HG02973 (cell line): ENCODE measurements around the gene MYO7B.

ENCODE experiments used
- ATAC-seq: cut with Tn5 transposase; IDR thresholded peaks from one replicate; pipeline ENCODE4 v1.9.1; 2021; ENCODE audit warnings: moderate library complexity; ENCODE audit not compliant: unreplicated experiment

The MYO7B gene

DNA sequence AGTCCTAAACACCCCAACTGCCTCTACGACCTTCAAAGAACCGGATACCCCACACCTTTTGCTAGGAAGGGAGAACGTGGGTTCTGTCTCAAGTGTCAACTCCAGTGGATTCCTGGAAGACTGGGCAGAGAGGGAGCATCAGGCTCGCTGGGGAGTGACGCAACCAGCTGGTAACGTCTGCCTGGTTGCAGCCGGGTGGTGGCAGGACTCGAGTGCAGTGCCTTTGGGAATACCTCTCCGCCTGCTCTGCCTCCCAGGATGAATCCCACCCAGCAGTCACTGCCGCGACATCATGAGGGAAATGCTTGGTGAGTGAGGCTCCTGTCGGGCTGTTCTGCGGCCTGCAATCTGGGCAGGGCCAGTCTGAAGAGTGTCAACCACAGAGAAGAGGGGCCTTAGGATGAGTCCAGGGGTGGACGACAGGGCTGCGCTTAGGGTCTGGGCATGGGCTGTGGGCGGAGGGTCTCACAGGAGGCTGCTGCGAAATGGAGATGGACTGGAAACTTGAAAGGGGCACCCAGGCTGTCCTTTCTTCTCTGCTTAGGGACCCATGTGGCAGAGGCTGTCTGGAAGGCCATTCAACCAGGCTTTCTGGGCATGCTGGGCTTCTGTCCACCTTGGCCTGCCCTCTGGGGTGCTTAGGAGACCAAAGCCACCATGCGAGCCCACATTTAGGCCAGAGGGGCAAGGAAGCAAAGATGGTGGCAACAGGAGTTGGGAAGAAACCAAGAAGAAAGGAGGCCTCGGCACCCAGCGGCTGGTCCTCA is 123.3 kb downstream of the MYO7B start:
- ATAC-seq: no peak

DNA sequence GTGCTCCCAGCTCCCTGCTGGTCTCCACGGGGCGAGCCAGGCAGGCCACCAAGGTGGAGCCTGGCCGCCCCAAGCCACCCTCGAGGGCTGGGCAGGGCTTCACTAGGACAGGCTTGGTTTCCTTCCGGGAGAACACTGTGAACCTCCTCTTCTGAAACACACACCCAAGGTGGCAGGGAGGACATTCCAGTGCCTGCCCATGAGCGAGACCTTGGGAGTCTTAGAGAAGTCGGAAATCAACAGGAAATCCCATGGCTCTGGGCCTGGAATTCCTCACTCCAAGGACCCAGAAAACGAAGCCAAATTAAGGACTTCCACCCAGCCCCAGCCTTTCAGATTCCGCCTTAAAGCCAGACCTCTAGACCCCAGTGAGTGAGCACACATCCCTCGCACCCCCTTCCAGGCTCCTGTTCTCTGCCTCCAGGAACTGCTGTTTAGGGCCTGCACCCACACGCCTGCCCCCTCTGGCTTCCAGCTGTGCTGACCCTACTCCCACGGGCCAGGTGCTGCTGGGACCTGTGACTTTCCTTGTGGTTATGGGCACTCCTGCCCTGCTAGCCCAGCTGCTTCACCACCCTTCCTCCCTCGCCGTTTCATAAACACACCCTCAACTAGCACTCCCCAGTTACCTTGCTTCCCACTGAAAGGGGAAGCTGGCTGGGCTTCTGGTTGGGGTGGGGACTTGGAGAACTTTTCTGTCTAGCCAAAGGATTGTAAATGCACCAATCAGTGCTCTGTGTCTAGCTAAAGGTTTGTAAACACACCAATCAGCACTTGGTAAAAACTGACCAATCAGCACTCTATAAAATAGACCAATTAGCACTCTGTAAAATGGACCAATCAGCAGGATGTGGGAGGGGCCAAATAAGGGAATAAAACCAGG is 124.2 kb downstream of the MYO7B start:
- no peak for ATAC-seq

DNA sequence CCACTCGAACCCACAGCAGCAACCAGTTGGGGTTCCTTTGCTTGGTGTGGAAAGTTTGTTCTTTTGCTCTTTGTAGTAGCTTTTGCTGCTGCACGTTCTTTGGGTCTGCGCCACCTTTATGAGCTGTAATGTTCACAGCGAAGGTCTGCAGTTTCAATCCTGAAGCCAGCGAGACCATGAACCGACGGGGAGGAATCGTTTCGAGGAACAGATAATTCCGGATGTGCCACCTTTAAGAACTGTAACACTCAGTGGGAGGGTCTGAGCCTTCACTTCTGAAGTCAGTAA is 124.8 kb downstream of the MYO7B start:
- no peak for ATAC-seq

DNA sequence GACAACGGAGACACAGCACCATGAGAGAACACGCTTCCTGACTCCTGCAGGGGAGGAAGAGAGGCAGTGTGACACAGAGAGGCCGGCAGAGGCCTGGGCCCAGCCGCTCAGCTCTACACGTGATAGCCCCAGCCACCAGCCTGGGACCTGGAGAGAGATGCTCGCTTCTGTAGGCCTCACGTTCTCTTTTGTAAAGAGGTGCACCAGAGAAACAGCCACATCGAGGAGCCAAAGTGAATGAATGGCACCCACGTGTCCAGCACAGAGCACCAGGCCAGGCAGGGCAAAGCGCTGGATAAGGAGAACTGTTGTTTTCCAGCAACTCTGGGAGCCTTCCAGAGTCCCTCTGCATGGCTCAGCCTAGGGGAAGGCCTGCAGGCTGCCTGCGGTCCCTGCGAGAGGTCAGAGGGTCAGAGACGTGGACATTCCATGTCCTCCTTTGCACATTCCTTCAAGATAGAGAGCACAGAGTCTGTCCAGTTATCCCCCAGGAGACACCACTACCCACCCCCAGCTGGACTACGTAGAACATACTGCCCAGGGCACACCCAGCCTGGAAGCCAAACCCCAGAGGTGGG is 125.7 kb downstream of the MYO7B start:
- no peak for ATAC-seq

DNA sequence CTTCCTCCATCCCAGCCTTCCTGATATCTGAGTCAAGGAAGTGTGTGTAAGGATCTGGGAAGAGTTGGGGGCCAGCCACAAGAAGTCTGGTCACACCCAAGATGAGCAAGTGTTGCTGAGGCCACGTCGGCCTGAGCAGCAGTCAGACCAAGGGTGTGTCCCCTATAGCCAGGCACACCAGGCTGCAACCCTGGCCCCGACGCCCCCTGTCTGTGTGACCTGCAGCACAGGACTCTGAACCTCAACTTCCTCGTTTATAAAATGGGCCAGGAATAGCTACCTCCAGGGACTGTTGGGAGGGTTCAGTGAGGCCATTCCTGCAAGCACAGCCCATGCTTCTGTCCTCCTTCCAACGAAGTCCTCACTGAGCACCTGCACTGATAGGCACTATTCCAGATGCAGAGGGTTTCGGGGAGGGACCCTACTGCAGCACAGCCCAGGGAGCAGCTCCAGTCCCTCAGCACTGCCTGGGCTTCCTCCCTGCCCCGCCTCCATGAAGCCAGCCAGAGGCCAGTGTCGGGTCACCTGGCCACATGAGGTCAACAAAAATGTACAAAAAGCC is 126.5 kb downstream of the MYO7B start:
- no peak for ATAC-seq

DNA sequence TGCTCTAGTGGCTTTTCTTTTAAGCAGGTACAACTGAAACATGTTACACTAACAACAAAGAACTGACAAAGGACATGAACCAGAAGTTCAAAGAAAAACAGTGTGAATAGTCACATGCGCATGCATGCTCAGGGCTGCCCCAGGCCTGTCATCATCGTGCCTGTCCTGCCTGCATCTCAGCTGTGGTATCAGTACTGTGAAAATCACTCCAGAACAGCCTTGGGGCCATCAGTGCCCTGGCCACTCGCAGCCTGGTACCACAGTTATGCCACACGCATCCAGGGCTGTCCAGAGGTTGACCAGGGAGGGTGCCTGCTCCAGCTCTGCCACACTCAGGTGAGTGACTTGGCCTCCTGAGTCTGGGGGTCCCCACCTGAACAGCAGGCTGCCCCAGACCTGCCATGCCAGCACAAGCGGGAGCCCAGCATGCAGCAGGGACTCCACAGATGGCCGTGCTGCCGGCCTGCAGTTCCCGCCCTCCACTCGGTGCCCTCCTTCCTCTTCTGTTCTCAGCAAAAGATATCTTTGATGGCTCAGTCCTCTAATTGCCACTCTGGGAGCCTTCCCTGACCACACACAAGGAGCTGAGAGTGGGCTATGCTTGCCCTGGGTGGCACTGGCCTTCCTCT is 127.6 kb downstream of the MYO7B start:
- no peak for ATAC-seq

DNA sequence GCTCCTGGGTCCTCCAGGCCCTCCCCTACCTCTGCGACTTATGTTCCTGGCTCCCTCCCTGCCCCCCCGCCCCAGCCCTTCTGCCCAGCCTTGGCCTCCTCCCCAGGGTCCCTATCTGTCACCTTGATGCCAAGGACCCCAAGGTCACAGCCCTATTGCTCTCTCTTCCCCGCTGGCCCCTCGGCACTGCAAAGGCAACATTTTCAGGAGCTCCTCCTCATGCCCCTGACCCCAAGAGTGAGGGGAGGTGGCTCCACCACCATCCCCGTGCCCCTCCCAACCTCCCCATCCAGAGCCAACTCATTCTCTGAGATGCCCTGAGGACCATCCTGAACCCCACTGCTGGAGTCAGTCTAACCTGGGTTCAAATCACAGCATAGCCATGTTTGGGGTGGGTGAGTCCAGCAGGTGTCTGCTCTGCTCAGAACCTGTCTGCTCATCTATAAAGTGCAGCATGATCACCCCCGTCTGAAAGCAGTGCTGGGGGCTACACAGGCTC is 128.1 kb downstream of the MYO7B start:
- no peak for ATAC-seq

DNA sequence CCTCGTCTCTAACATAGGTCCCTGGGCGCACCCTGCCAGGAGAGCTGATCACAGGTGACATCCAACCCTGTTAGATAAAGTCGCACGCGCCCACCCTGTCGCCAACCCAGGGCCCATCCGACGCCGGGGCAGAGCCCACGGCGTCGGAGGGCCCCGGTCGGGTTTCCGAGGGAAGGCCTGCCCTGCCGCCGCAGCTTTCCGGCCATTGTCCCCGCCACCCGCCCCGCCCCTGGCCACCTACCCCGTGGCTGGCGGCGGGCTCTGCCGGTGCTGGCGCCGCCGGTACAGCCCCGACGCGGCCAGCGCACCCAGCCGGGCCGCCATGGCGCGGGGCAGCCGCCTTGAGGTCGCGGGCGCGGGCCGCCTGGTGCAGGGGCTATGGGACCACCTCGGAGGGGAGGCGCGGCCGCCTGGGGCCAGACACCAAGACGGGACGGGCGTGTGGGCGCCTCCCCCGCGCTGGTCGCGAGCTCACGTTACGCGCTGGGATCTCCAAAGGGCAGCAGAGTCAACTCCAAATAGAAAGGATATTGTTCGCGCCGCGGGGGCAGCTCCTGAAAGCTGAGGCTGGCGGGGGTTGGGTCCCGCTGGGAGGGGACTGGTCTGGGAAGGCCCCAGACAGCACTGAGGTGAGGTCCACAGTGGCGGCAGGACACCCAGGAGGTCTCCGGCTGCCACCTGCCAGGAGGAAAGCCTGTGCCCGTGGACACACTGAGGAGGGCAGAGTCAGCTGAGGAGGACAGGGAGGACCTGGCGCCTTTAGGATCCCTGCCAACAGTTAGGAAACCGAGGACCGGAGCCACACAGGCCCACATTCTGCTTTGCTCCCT is 128.8 kb downstream of the MYO7B start:
- ATAC-seq: no peak

DNA sequence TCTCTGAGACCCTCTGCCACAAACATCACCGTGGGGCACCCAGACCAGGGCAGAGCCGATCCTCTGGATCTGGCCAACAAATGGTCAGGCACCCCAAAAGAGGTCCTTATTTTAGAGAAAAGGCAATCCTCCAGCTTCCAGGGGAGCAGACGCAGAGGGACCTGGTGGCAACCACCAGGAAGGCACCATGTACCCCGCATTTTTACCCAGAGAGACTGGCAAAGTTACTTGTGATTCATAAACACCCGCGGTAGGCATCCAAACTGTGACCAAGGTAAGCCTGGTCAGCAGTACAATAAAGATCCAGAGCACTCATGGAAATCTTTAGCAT is 129.4 kb downstream of the MYO7B start:
- no peak for ATAC-seq

DNA sequence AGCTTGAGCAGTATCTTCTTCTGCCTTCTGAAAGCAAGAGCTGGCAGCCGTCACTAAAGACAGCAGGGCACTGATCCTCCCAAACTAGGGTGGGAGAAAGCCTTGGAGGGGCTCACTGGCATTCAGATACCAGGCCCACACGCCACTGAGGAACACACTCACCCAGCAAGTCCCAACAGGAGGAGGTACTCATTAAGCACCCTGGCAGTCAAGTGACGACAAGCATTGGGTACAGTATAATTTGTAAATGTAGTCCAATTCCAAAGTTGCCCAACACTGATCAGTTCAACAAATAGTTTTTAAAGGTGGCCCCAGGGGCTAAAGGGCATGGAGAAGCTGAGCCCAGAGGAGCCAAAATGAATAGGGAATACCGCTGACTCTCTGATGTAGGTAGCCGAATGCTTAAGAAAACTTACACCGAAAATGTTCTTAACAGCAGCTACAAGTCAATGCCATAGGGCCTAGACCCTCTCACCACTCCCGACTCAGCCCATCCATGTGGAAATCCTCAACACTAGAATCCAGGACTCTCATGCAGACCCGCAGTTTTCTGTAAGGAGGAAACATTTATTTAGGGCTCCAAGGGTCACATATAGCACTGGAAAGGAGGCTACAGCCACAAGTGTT is 129.9 kb downstream of the MYO7B start:
- ATAC-seq: no peak

DNA sequence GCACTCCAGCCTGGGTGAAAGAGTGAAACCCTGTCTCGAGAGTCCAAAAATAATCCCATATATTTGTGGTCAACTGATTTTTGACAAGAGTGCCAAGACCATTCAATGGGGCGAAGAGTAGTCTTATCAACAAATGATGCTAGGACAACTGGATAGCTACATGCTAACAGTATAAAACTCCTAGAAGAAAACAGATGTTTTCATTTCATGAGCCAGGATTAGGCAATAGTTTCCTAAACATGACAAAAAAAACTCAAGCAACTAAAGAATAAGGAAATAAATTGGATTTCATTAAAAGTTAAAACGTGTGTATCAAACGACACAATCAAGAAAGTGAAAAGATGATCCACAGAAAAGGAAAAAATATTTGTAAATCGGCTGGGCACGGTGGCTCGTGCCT is 133.6 kb downstream of the MYO7B start:
- ATAC-seq: no peak

DNA sequence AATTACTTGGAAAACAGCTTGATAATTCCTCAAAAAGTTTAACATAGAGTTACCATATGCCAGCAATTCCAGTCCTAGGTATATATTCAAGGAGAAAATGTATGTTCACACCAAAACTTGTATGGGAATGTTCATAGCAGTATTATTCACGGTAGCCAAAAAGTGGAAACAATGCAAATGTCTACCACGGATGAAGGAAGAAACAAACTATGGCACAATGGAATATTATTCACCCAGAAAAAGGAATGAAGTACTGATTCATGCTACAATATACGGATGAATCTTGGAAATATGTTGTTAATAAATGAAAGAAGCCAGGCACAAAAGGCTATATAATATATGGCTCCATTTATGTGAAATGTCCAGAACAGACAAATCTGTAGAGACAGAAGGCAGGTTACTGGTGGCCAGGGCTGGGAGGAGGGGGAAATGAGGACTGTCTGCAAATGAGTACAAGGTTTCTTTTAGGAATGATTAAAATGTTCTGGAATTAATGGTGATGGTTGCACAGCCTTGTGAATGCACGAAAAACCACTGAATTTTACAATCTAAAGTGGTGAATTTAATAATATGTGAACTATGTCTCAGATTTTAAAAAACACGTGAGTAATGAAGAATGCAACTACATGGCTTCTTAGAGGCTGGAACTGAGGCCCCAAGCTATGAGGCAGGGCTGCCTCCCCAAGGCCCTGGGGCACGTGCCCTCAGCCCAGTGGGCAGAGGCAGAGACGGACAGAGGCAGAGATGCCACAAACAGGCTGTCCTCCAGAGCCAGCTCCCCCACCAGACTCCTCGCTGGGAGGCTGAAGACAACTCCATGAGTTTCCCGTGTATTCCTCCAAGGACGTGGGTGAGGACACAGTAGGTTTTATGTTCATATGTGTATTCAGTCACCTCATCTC is 134.8 kb downstream of the MYO7B start:
- ATAC-seq: no peak

DNA sequence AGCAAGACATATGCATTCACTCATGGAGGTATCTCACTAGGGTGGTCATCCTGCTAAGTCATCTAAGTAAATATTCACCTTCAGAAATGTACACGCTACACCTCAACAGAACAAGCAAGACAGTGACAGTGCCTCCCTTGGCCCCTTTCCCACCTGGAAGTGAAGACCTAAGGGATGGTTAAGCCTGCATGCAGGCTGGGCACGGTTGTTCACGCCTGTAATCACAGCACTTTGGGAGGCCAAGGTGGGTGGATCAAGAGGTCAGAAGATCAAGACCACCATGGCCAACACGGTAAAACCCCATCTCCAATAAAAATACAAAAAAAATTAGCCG is 135.4 kb downstream of the MYO7B start:
- no peak for ATAC-seq

DNA sequence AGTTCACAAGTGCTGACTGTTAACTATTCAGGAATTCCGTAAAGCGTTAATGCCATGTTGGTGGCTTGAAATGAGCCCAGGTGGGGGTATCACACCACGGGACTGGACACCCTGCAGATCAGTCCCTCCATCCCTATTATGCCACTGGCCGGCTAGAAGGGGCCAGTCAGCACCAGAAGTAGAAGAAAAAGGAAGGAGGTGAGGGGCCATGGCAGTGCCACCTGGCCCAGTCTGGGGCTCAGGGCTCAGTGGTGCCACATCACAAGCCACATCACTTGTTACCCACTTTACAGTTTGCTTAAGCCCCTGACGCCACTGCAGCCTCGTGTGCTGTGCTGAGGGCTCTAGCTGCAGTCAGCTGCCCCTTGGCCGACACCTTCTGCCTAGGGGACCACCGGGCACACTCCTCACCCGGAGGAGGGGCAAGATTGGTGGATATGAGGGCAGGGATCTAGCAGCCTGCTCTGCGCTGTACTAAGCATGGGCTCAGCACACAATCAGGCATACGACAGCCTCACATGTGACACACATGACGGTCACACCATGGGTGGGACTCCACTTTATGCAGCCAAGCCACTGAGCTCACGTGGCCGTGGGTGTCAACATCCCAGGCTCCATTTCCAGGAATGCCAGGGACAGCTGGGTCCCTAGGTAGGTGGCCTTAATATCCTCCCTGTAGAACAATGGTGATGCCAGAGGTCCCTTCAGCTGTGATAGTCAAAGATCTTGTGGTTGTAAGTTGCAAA is 136.2 kb downstream of the MYO7B start:
- ATAC-seq: no peak

DNA sequence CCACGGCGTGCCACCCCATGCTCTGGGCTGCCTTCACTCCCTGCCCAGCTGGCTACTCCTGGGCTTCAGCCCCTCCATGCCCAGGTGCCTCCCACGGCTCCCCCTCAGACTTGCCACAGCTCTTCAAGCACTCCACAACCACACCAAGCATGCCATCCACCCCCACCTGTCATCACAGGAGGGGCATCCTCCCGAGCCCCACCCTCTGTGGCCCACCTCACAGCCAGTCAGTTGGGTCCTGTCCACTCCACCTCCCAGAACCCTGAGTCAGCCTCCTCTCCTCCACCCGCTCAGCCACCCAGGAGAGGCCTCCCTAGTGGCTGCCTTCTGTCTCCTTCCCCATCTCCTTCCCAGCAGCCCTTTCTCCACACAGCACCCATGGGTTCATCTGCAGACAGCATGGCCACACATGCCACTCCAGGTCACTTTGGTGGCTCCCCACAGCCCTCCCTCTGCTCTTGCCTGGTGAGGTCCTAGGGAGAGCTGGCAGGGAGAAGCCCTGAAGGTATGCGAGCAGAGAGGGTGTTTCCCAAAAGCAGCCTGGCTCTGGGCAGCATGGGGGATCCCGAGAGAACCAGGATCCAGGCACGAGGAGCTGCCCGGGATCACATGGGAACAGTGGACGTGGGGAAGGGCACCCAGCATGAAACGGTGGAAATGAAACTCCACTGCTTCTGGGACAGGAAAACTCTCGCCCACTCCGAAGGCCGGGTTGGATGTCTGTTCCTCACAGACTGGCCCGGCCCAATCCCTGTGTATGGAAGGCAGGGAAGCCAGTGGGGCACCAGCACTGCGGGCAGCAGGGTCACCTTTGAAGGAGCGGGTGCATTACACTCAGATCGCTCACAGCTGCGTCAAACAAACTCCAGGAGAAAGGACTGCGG is 137.1 kb downstream of the MYO7B start:
- ATAC-seq: no peak

DNA sequence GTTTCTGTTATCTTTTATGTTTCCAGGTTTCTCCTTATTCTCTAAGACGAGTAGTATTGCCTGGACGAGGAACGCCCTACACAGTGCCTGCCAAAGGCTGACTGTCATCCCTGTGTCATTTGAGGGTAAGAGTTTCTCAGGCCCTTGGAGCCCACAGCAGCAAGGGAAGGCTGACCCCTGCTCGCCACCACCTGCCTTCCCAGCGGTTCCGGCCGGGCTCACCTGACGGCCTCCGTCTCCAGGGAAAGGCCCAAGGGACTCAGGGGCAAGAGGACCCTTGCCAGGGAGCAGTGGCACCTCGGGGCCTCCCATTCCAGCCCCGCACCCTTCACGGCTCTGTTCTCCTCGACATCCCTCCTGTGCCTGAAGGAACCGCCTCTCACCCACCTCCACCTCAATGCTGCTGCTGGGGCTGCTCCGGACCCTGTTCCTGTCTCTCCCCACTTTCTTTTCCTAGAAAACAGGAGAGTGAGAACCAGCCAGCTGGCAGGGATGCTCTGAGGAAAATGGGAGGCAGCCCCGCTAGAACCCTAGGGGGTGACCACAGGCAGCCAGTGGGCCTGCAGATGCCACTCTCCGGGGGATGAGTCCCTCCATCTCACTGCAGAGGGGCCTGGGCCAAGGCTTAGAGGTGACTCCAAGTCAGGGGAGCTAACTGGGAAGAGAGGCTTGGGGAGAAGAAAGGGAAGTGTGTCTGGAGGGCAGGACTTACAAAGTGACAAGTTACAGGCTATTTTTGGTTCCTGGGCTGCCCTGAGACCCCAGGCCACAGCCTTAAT is 138.0 kb downstream of the MYO7B start:
- no peak for ATAC-seq
